ENCODE results near the gene CTNNA3. TPM values are rescaled to one million over a fixed set of nuclear protein-coding genes. Genes with fewer than 3 reads are reported as not detected.
"Not testable (repeated sequence)": the region's sequence is repeated elsewhere in the genome, so short reads cannot be mapped to it uniquely, and the experiment has no call there.

The CTNNA3 gene
- total and polyA plus RNA-seq, 4 donors, result 0.38 to 8.9 (median 5.2) TPM

DNA sequence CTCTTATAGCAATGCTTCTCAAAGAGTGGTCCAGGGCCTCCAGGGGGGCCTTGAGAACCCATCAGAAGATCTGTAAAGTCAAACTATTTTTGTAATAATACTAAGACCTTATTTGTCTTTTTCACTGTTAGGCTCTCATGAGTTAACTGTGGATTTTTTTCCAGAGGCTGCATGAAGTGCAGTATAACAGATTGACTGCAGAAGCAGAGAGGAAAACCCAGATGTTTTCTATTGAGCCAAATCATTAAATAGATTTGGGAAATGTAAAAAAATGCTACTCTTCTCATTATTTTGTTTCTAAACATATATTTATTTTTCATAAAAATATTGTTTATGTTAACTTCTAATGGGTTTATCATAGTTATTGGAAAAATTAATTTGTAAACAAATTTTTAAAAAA, 1359.2 kb downstream of the CTNNA3 start:
- Histone ChIP-seq H3K4me3 (ENCODE audit: low read length in 2 of 2) (no peak overlapping the region), H3K27me3 (ENCODE audit: control insufficient read depth in 1 of 2, insufficient read depth in 2 of 2, low read length in 1 of 2) (no peaks in the 10 kb centered on the region), H3K4me1 (ENCODE audit: control insufficient read depth in 1 of 2, insufficient read depth in 2 of 2, low read length in 2 of 2) (no peaks in the 10 kb centered on the region), H3K9me3 (ENCODE audit: control insufficient read depth, low read length) (no peaks in the 10 kb centered on the region), H3K27ac (ENCODE audit: low read depth in 1 of 2, low read length in 2 of 2) (no peak overlapping the region), H3K36me3 (ENCODE audit: control insufficient read depth in 1 of 2, insufficient read depth in 2 of 2, low read length in 1 of 2) (no peaks in the 10 kb centered on the region)
- no peak for ATAC-seq (ENCODE audit: low FRiP score)
- intact Hi-C loops (cut with DNase I), result no loop called here
- DNase-seq, result no peak

DNA sequence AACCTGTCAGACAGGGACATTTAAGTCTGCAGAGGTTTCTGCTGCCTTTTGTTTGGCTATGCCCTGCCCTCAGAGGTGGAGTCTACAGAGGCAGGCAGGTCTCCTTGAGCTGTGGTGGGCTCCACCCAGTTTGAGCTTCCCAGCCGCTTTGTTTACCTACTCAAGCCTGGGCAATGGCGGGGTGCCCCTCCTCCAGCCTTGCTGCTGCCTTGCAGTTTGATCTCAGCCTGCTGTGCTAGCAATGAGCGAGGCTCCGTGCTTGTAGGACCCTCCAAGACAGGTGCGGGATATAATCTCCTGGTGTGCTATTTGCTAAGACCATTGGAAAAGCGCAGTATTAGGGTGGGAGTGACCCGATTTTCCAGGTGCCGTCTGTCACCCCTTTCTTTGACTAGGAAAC, 1360.2 kb downstream of the CTNNA3 start:
- WGBS, 2 donors, result 93 to 95% methylated on average over 8 of the region's 8 CpGs
- intact Hi-C loops (cut with DNase I); H3K27me3 ChIP-seq (ENCODE audit: control insufficient read depth in 1 of 2, insufficient read depth in 2 of 2, low read length in 1 of 2); H3K4me3 ChIP-seq (ENCODE audit: low read length in 2 of 2); H3K9me3 ChIP-seq (ENCODE audit: control insufficient read depth, low read length); DNase-seq; ATAC-seq (ENCODE audit: low FRiP score); H3K4me1 ChIP-seq (ENCODE audit: control insufficient read depth in 1 of 2, insufficient read depth in 2 of 2, low read length in 2 of 2); H3K36me3 ChIP-seq (ENCODE audit: control insufficient read depth in 1 of 2, insufficient read depth in 2 of 2, low read length in 1 of 2); H3K27ac ChIP-seq (ENCODE audit: low read depth in 1 of 2, low read length in 2 of 2): not testable (repeated sequence)

DNA sequence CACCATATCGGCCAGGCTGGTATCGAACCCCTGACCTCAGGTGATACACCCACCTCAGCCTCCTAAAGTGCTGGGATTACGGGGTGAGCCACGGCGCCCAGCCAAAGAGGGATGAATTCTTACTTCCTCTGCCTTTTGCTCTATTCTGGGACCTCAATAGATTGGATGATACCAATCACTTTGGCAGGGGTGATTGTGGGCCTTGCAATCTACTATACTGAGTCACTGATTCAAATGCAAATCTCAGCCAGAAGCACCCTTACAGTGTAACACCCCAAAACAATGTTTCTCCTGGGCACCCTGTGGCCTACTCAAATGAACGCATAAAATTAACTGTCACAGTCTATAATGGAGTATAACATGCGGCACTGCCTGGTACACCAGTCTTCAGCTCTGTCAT, 1366.8 kb downstream of the CTNNA3 start:
- peak; percentile 22 for ATAC-seq (ENCODE audit: low FRiP score)

DNA sequence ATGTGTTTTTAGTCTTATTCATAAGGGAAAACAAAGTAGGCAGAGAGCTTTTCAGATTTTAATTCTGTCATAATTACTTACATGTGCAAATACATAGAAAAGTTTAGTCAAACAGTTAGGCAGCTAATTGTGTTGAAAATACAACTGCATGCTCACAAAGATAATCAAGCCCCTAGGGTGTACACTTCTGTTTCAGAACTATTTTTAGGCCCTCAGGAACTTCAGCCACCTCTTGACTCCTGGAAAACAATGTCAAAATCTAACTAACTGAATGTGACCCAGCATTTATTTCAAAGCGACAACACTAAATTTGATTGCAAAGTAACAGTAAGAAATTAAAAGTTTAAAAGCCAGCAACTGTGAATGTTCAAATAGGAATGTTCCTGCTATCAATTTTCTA, 1369.1 kb downstream of the CTNNA3 start:
- intact Hi-C loops (cut with DNase I), result no loop called here
- Histone ChIP-seq H3K4me3 (ENCODE audit: low read length in 2 of 2) (no peak overlapping the region), H3K4me1 (ENCODE audit: control insufficient read depth in 1 of 2, insufficient read depth in 2 of 2, low read length in 2 of 2) (peaks cover 2 to 5% of the 10 kb centered on the region in 2 donors), H3K27ac (ENCODE audit: low read depth in 1 of 2, low read length in 2 of 2) (no peak overlapping the region), H3K9me3 (ENCODE audit: control insufficient read depth, low read length) (peaks cover 2% of the 10 kb centered on the region), H3K36me3 (ENCODE audit: control insufficient read depth in 1 of 2, insufficient read depth in 2 of 2, low read length in 1 of 2) (no peaks in the 10 kb centered on the region), H3K27me3 (ENCODE audit: control insufficient read depth in 1 of 2, insufficient read depth in 2 of 2, low read length in 1 of 2) (no peaks in the 10 kb centered on the region)
- DNase-seq (no peak), ATAC-seq (ENCODE audit: low FRiP score) (no peak)
- WGBS, 2 donors, result 82 to 89% methylated on average over 1 of the region's 1 CpG

More for the DNA sequence above, 1366.8 kb downstream of the CTNNA3 start:
- no peaks in the 10 kb centered on the region for H3K27me3 ChIP-seq (ENCODE audit: control insufficient read depth in 1 of 2, insufficient read depth in 2 of 2, low read length in 1 of 2)
- 95% methylated on average over 7 of the region's 7 CpGs for WGBS, 2 donors
- H3K27ac ChIP-seq (ENCODE audit: low read depth in 1 of 2, low read length in 2 of 2), result no peak overlapping the region
- peaks cover 2% of the 10 kb centered on the region for H3K9me3 ChIP-seq (ENCODE audit: control insufficient read depth, low read length)
- H3K4me3 ChIP-seq (ENCODE audit: low read length in 2 of 2), result no peak overlapping the region
- intact Hi-C loops (cut with DNase I), result no loop called here
- H3K4me1 ChIP-seq (ENCODE audit: control insufficient read depth in 1 of 2, insufficient read depth in 2 of 2, low read length in 2 of 2), result no peaks in the 10 kb centered on the region
- H3K36me3 ChIP-seq (ENCODE audit: control insufficient read depth in 1 of 2, insufficient read depth in 2 of 2, low read length in 1 of 2), result no peaks in the 10 kb centered on the region
- no peak for DNase-seq

DNA sequence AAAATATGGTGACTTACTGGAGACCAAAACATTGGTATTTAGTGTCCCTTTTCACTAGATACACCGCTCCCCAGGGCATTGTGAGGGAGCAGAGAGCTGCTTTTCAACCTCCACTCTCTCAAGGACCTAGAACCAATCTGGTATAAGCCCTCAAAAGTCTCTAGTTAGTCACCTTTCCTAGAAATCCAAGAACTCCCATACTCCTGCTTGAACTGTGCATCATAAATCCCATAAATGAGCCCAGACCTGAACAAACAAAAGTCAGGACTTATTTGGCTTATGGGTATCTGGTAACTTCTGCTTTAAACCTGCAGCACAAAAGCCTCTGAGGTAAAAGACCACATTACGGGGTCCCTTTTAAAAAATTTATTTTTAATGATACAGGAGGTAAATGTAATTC, 1373.2 kb downstream of the CTNNA3 start:
- Histone ChIP-seq H3K9me3 (ENCODE audit: control insufficient read depth, low read length) (no peaks in the 10 kb centered on the region), H3K4me3 (ENCODE audit: low read length in 2 of 2) (no peak overlapping the region), H3K27me3 (ENCODE audit: control insufficient read depth in 1 of 2, insufficient read depth in 2 of 2, low read length in 1 of 2) (no peaks in the 10 kb centered on the region), H3K4me1 (ENCODE audit: control insufficient read depth in 1 of 2, insufficient read depth in 2 of 2, low read length in 2 of 2) (peaks cover 4 to 5% of the 10 kb centered on the region in 2 donors), H3K27ac (ENCODE audit: low read depth in 1 of 2, low read length in 2 of 2) (no peak overlapping the region), H3K36me3 (ENCODE audit: control insufficient read depth in 1 of 2, insufficient read depth in 2 of 2, low read length in 1 of 2) (no peaks in the 10 kb centered on the region)
- intact Hi-C loops (cut with DNase I), result no loop called here
- DNase-seq, result no peak
- 86 to 90% methylated on average over 2 of the region's 2 CpGs for WGBS, 2 donors
- ATAC-seq (ENCODE audit: low FRiP score), result no peak

DNA sequence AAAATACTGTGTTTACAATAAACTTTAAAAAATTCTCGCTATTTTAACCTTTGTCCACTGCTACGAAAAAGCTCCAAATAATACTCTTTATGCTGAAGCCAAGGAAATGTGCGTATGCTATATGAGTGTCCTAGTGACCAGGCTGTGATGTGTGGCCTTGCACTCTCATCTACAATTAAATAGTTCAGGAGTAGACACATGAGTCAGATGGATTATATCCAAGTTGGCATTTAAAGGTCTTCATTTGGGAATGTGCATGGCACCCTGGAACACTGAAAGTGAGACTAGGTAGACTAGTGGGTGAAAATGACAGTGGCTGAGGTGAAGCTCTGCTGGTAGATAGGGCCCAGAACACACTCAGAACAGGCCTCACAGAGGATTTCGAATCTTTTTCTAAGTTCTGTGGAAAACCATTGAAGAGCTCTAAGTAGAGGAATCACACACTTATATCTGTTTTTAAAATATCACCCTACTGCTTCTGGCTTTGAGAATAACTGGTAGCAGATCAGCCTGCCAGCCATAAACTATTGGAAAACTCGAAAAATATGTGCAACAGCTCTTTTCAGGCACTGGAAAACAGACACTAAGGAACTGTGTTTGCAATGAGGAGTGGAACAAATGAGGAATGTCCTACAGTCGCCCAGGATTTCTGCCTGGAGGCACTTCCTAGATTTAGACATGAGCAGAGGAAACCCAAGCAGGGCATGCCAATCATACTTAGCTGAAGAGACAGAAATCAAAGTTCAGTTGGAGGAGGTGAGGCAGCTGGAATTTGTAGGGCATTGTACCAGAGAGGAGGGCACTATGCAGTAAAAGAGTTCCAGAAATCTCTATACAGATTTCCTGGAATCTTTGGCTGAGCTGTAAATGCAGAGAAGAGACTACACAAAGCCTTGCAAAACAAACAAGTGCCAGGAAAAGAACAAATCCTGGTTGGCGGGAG, 1374.0 kb downstream of the CTNNA3 start:
- peak; percentile 46 for ATAC-seq (ENCODE audit: low FRiP score)

DNA sequence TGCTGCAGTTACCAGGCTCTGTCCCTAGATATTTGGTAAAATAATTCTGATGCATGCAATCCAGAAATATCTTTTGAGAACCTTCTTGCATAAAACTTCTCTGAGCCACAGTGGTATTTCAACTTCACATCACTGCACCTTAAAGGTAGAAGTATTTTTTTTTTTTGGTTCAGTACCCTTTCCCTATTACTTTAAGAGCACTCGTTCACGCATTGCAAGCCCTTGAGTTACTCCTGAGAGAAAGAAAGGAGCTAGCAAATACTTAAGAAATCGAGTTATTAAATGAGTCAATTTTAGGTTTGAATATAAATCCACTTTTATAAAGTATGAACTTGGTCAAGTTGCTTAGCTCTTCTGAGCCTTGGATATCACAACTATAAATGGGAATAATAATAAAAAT, 1377.2 kb downstream of the CTNNA3 start:
- ATAC-seq (ENCODE audit: low FRiP score), result no peak
- H3K36me3 ChIP-seq (ENCODE audit: control insufficient read depth in 1 of 2, insufficient read depth in 2 of 2, low read length in 1 of 2), result no peaks in the 10 kb centered on the region
- H3K9me3 ChIP-seq (ENCODE audit: control insufficient read depth, low read length), result no peaks in the 10 kb centered on the region
- DNase-seq, result no peak
- H3K27me3 ChIP-seq (ENCODE audit: control insufficient read depth in 1 of 2, insufficient read depth in 2 of 2, low read length in 1 of 2), result no peaks in the 10 kb centered on the region
- peaks cover 4 to 5% of the 10 kb centered on the region in 2 donors for H3K4me1 ChIP-seq (ENCODE audit: control insufficient read depth in 1 of 2, insufficient read depth in 2 of 2, low read length in 2 of 2)
- no peak overlapping the region for H3K4me3 ChIP-seq (ENCODE audit: low read length in 2 of 2)
- intact Hi-C loops (cut with DNase I), result no loop called here
- no peak overlapping the region for H3K27ac ChIP-seq (ENCODE audit: low read depth in 1 of 2, low read length in 2 of 2)
- WGBS, 2 donors, result 88 to 89% methylated on average over 3 of the region's 3 CpGs

More for the DNA sequence above, 1374.0 kb downstream of the CTNNA3 start:
- intact Hi-C loops (cut with DNase I), result no loop called here
- Histone ChIP-seq H3K4me1 (ENCODE audit: control insufficient read depth in 1 of 2, insufficient read depth in 2 of 2, low read length in 2 of 2) (peaks cover 4 to 5% of the 10 kb centered on the region in 2 donors), H3K27ac (ENCODE audit: low read depth in 1 of 2, low read length in 2 of 2) (no peak overlapping the region), H3K4me3 (ENCODE audit: low read length in 2 of 2) (no peak overlapping the region), H3K27me3 (ENCODE audit: control insufficient read depth in 1 of 2, insufficient read depth in 2 of 2, low read length in 1 of 2) (no peaks in the 10 kb centered on the region), H3K9me3 (ENCODE audit: control insufficient read depth, low read length) (no peaks in the 10 kb centered on the region), H3K36me3 (ENCODE audit: control insufficient read depth in 1 of 2, insufficient read depth in 2 of 2, low read length in 1 of 2) (no peaks in the 10 kb centered on the region)
- WGBS, 2 donors, result 52 to 53% methylated on average over 7 of the region's 7 CpGs
- no peak for DNase-seq

DNA sequence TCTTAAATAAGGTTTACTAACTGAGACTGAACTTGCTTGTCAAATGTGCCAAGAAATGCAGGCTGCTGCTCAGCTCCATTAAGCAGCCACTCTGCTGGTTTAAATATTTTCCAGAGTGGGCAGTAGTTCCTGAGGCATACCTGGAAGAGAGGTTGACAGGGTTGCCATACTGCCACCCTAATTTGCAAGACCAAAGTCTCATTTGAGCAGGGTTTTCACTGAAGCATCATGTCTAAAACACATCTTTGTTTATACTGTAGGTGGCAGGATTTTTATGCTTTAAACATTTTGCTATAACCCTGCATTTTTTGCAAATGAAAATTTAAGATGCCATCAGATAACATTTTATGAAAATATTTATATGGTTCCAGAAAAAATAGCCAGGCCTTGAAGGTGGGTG, 1388.2 kb downstream of the CTNNA3 start:
- ATAC-seq (ENCODE audit: low FRiP score) (no peak), DNase-seq (no peak)
- no peaks in the 10 kb centered on the region for H3K4me1 ChIP-seq (ENCODE audit: control insufficient read depth in 1 of 2, insufficient read depth in 2 of 2, low read length in 2 of 2)
- no peaks in the 10 kb centered on the region for H3K9me3 ChIP-seq (ENCODE audit: control insufficient read depth, low read length)
- intact Hi-C loops (cut with DNase I), result no loop called here
- no peak overlapping the region for H3K27ac ChIP-seq (ENCODE audit: low read depth in 1 of 2, low read length in 2 of 2)
- H3K4me3 ChIP-seq (ENCODE audit: low read length in 2 of 2), result no peak overlapping the region
- H3K36me3 ChIP-seq (ENCODE audit: control insufficient read depth in 1 of 2, insufficient read depth in 2 of 2, low read length in 1 of 2), result no peaks in the 10 kb centered on the region
- no peaks in the 10 kb centered on the region for H3K27me3 ChIP-seq (ENCODE audit: control insufficient read depth in 1 of 2, insufficient read depth in 2 of 2, low read length in 1 of 2)

DNA sequence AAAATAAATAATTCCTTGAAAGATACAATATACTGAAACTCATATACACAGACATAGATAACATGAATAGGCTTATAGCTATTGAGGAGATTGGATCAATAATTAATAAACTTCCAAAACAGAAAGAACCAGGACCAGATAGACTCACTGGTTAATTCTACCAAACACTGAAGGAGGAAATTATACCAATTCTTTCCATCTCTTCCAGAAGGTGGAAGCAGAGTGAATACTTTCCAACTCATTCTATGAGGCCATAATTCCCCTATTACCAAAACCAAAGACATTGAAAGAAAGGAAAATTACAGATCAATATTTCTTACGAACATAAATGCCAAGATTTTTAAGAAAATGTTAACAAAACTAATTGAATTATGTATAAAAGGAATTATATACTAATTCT, 1394.9 kb downstream of the CTNNA3 start:
- WGBS, 2 donors, result 71 to 76% methylated on average over 1 of the region's 1 CpG

More for the DNA sequence above, 1394.9 kb downstream of the CTNNA3 start:
- no peak for DNase-seq
- H3K4me3 ChIP-seq (ENCODE audit: low read length in 2 of 2), result no peak overlapping the region
- intact Hi-C loops (cut with DNase I), result no loop called here
- no peak for ATAC-seq (ENCODE audit: low FRiP score)
- H3K9me3 ChIP-seq (ENCODE audit: control insufficient read depth, low read length), result no peaks in the 10 kb centered on the region
- no peak overlapping the region for H3K27ac ChIP-seq (ENCODE audit: low read depth in 1 of 2, low read length in 2 of 2)
- H3K4me1 ChIP-seq (ENCODE audit: control insufficient read depth in 1 of 2, insufficient read depth in 2 of 2, low read length in 2 of 2), result no peaks in the 10 kb centered on the region
- H3K36me3 ChIP-seq (ENCODE audit: control insufficient read depth in 1 of 2, insufficient read depth in 2 of 2, low read length in 1 of 2), result no peaks in the 10 kb centered on the region
- H3K27me3 ChIP-seq (ENCODE audit: control insufficient read depth in 1 of 2, insufficient read depth in 2 of 2, low read length in 1 of 2), result no peaks in the 10 kb centered on the region
